NCI-H2081 treated with DMSO at 0.1 percent for 48 hours (cell line): Measurements from ENCODE around the gene MOSPD3.

Experiments used
- DNase-seq: peaks from one replicate; lab custom pipeline; 2025; lab: John Stamatoyannopoulos, UW

The MOSPD3 gene

DNA sequence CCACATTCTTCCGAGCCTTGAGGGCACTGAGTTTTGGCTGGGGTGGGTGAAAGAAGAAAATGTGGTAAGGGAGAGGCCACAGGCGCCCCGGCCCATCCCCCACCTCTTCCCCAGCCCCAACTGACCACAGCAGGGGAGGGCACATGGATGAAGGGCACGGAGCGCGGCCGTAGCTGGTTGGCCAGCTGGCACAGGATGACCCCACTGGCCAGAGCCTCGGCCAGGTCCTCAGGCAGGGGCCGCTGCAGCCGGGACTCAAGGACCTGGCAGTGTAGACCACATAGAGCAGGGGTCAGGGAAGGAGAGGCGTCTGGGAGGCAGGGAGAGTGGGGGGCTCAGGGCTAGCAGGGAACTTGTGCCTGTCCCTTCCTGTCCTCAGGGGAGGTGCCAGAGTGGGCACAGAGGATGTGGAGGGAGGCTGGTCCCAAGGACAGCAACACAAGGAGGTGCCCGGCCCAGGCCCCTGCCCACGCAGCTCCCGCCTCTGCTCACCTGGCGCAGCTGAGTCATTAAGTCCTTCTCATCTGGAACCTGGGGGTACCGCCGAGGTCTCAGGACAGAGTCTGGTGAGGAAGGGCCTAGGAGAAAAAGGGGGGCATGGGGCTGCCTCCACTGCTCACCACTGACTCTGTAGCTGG is 36.5 kb upstream of the MOSPD3 start:
- DNase-seq: no peak

DNA sequence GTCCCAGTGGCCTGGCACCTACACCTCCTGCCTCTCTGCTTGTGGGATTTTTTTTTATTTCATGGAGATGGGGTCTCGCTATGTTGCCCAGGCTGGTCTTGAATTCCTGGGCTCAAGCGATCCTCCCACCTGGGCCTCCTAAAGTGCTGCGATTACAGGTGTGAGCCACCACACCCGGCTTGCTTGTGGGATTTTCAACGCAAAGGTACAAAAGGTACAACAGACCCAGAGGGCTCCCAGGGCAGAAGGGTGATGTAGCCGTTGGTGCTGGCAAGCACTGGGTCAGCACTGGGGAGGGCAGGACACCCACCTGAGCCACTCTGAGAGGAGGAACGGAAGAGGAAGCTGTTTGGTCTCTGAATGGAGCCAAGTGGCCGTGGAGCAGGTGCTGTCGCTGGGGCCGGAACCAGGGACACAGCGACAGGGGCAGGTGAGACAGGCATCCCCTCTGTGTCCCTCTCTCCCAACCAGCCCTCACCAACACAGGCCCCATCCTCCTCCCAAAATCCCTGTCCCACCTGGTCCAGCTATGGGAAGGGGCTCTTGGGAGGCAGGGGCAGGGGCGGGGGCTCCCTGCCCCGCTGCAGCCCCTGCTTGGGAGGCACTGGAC is 35.9 kb upstream of the MOSPD3 start:
- DNase-seq: no peak

DNA sequence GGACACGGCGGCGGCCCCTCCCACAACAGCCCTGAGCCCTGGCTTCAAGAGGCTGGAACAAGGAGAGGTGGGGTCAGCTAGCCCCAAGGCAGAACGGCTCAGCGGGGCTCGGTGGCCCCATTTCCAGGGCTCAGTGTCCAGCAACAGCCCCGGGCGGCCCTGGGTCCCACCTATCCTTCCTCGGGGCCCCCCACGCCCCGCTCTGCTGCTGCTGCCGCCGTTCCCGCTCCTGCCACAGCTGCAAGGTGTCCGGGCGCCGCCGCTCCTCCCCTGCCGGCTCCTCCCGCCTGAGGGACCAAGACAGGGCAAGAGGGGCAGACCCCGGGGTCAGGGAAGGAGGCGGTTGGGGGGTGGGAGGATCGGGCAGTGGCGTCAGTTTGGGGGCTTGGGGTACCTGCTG is 35.2 kb upstream of the MOSPD3 start:
- no peak for DNase-seq

DNA sequence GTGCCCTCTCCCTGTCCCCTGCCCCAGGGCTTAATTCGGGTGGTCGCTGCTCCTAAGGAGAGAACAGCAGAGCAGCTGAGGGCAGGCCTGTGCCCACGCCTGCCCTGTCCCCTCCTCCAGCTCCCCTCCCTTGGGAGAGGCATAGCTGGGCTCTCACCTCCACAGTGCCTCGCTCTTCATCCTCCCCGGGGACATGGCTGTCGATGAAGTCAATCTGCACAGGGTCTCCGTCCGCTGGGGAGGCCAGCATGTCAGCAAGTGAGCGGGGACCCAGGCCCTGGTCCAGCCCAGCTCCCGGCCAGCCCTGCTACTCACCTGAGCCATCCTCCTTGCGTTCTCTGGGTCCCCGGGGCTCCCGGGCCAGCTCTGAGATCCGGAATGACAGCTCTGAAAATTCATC is 34.8 kb upstream of the MOSPD3 start:
- DNase-seq: no peak

DNA sequence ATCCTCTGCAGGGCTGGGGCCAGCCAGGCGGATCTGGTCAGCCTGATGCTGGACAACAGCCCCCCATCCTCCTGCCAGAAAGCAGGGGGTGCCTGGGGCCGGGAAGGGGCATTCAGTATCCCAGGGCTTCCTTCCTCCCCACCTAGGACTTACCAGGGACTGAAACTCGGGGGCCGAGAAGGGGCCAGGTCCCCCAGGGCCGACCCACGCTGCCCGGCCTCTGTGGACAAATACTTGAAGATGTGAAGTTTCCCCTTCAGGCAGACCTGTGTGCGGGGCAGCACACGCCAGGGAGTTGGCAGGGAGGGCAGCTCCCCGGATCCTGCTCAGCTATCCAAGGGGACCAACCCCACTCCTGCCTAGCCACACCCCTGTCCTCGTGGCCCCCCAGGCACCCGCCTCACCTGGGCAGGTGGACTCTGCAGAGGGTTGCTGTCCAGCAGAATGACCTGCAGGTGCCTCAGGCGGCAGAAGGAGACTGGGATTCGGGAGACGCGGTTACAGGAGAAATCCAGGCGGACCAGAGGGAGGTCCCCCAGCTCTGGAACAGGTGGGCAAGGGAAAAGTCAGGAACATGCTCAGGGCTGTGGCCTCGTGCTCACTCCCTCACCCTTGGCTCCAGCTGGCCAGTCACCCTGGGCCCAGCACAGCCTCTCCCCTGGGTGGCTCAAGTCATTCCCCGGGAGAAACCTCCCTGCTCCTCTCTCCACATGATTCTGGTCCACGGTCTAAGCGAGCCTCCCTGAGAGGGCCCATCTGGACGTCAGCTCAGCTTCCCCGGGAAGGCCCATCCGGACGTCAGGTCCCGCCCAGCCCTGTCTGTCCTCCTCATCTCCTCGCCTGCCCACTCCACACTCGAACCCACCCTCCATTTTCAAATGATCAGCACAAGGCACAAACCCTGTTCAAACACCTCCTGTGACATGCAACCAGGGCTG is 33.8 kb upstream of the MOSPD3 start:
- no peak for DNase-seq

DNA sequence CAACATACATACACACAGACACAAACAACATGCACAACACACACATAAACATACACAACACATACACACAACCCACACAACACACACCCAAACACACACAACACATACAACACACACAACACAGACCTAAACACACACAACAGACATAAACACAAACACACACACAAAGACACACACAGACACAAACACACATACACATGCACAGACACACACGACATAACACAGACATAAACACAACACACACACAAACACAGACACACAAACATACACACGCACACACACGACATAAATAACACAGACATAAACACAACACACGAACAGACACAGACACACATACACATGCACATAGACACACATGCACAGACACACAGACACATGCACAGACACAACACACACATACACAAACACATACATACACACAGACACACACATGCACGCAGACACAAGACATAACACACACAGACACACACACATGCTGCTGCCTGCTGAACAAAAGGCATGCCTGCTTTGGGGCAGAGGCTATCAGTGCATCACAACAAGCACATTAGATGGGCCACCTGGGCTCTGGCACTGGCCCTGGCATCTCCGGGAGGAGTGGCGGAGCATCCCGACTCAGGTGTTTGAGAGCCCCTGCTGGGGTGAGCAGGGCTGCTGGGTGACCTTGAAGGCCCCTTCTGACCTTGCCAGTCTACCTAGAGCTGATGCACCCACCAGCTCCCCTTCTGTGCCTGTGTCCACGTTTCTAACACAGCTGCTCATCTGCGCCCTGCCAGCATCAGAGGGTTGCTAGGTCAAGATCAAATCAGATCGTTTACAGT is 31.7 kb upstream of the MOSPD3 start:
- no peak for DNase-seq

DNA sequence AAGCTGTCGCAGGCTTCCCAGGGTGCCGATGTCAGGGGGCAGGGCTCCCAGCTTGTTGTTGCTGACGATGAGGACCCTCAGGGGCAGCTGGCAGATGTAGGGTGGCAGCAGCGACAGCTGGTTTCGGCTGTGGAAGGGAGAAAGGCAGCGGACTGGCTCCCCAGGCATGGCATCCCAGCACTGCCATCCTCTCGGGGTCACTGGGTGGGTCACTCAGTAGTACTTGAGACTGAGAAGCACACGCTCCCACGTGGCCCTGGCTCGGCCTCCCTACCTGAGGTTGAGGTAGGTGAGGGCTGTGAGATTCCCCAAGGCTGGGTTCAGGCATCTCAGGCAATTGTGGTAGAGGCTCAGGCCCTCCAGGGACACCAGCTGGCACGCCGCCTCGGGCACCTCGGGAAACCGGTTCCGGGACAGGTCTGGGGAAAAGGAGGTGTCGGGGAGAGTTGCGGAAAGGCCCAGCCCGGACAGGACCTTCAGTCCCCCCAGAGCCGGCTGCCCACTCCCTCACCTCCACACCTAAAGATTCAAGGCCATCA is 30.2 kb upstream of the MOSPD3 start:
- DNase-seq: no peak

DNA sequence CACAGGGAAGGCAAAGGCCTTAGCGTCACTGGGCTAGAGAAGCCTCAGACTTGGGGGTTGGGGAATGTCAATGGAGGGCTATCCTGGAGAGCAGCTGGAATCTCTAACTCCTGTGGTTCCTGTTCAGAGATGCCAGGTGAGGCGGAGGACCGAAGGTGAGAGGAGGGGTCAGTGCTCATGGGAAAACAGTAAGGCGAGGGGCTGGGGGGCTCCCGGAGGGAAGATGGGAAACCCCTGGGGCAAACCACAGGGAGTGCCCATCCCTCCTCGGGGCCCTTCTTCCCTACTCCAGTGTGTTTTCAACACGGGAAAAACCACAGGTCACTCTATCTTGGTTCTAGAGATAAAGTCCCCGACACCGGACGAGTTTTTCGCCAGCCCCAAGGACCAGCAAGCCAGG is 29.7 kb upstream of the MOSPD3 start:
- DNase-seq: no peak

DNA sequence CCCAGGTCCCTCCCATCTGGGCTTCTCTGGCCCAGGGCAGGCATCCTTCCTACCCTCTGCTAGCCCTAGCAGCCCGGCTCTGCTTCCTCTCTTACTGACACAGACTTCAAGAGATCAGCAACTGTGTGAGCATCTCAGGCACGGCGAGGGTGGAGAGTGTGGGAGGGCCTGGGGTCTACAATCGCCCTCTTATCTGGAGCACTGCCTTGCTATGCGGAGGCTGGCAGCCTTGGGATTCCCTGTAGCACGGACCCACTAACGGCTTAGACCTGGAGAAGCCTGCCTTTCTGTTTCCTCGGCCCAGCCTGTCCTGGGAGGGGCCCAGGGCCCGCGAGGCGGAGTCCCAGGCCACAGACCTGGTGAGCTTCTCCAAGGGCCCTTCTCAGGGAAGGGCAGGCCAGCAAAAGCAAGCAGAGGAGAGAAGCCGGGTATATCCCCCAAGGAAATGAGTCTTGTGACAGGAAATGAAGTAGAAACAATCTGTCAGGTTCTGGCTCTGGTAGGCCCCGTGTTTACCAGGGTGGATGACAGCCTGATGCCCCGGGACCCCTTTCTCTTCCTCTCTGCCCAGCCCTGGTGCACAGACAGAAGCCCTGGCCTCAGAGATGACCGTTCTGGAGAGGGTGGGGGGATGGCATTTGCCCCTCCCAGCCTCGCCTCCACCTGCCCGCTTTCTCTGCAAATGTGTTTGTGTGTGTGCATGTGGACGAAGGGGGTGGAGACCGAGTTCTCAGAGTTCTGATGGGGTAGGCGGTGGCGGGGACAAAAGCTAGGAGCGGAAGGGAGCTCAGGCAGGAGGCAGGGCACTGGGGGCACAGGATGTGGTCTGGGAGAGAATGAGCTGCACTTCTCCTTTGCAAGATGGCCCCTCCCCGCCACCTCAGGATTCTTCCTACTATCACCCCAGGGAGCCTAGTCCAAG is 28.9 kb upstream of the MOSPD3 start:
- DNase-seq: no peak

DNA sequence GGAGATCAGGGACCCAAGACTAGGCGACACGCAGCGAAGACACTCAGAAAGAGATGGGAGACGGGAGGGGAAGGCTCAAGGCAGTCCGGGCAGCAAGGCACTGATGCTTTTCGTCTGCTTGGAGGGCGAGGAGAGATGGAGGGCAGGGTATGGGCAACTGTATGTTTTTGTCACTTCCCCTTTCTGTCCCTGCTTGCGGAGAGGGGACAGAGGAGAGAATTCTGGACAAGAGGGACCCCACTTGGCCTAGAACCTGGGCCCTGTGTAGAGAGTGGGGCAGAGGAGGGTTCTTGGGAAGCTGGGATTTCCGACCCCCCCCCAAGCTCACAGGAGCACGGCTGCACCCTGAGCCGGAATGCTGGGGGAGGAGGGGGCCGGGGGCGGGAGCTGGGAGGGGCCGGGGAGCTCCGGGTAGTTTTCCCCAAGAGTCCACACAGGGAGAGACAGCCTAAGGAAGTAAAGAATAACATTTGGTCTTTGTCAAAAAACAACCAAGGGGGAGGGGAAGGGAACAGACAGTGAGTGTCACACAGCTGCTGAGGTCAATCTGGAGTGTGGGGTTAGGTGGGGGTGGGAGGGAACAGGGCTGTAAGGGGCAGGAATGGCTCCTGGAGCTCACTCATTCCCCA is 28.2 kb upstream of the MOSPD3 start:
- DNase-seq: no peak

DNA sequence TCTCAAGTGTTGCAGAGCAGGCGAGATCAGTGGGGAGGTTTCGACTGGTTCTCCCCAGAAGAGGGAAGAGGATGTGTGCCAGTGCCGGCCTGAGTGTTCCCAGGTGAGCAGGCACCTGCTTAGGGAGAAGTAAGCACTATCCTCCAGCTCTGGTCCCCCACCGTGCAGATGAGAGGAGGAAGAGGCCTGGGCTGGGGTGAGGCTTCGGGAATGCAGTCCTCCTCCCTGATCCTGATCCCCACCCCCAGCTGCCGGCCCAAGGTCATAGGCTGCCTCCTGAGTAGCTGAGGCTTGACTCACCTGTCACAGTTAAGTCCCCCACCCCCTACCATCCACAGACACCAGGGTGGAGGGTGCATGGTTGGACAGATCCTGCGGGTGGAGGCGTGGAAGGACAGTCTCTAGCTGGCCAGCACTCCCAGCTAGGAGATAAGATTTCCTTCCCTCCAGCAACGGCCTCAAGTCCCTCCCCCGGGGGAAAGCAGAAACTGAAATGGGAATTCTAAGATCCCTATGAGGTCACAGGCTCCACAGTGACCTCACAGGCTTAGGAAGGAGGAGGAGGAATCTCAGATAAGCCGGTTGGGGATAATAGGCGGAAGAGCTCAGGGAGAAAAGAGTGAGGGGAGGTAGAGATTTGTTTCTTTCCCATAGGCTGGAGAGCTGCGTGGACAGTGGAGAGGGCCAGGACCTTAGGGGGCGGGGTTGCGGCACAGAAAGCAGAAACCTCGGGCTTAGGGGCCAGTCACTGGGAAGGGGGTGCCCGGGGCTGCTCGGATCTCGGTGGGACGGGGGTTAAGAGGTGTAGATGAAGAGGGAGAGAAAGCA is 27.4 kb upstream of the MOSPD3 start:
- DNase-seq: no peak

DNA sequence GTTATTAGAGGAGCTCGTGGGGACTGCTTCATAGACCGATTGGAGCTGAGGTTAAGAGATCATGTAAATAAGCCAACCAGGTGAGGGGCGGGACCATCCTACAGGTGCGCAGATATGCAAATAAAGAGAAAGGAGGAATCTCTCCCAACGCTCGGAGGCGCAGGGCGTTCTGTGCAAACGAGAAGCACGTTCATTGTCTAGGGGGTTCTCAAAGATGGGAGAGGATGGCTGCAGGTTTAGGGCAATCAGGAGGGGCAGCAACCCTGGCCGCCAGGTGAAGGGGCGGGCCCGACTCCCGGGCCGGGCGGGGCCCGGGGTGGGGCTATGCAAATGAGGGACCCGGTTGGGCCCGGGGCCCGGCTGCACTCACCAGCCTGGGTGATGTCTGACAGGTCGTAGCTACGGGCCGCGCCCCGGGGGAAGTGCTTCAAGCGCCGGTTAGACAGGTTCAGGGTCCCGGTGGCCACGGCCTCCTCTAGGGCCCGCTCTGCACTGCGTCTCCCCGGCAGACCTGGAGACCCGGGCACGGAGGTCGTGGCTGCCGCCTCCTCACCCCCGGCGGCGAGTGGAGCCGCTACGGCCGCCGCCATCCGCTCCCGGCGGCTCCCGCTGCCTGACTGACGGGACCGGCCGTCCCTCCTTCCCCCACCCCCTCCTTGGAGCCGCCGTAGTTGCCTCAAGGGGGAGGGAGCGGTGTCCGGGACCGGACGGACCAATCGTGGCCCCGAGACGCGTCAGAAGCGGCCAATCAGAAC is 26.7 kb upstream of the MOSPD3 start, which contains the start of gene LRCH4:
TSS of gene LRCH4 (minus strand) at position 619 of the 755 bp plus-strand sequence. CDS start at position 590, 29 bp downstream.
- peak; percentile 44 for DNase-seq

DNA sequence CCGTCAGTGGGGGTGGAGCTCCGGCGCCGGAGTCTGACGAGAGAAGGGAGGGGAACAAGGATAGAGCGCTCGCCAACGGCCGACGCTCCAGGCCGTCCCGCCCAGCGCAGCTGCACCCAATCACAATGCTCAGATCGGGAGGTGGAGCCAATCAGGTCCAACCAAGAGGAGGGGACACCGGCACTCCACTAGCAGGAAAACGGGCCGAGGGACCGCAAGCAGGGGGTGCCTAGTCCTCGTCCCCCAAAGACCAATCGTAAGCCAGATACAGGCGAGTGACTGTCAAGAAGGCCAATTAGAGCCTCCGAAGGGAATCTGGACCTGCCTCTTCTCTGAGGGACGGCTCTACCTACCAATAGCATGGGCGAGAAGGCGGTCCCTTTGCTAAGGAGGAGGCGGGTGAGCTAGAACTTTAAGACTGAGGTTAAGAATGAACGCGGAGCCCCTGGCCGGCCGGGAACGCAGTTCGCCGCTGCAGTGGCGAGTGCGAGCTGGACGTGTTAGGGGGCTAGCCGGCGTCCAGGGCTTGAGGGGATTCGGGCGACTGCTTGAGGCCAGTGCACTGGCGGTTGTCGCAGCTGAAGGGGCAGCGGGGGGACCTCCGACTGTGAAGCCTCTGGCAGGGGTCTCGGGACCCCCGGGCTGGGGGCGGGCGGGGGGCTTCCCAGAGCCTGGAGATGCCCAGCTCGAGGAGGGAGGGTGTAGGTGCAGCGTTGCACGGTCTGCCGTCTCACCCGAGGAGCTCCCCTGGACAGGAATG is 25.9 kb upstream of the MOSPD3 start, which contains the start of gene FBXO24:
TSS of gene FBXO24 (plus strand) at position 63 of the 760 bp plus-strand sequence. CDS start at position 361, 298 bp downstream.
- peak; percentile 100 for DNase-seq

DNA sequence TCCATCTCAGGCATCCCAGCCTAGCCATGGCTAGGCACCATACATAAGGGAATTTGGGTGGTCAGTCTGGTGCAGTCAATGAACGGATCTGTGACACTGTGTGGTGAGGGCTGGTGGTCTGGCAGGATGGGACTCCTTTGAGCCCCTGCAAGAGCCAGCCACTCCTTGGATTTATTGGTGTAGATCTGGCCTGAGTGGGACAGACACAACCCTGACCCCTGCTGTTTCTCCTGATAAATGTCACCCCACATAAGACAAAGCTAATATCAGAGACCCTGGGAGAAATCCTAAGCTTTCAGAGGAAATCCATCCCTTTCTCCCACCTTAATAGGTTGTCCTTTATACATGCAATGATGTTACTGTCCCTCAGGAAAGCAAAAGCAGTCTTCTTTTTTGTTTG is 23.9 kb upstream of the MOSPD3 start:
- no peak for DNase-seq

DNA sequence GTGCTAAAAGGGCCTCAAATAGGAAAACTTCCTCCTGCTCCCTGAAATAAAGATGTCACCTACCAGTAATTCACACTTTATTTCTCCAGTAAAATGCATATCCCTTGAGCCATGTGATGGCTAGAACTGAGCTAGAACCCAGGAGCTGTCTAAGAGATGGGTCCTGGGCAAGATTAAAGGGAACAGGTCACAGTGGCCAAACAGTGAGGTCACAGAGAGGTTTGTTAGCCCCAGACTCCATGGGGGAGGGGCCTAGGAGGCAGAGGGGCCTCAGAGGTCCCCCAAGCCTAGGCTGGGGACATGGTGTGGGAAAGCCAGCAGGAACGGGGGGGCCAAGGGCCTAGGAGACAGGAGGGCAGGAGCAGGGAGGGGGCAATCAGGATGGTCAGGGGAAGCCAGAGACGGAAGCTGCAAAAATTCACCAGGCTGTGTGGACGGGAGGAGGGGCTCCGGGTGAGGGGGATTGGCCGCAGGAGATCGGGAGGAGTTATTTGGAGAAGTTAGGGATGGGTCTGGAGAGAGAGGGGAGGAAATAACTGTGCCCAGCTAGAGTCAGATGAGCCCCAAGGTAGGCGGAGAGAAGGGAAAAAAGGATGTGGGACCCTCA is 22.9 kb upstream of the MOSPD3 start:
- no peak for DNase-seq

DNA sequence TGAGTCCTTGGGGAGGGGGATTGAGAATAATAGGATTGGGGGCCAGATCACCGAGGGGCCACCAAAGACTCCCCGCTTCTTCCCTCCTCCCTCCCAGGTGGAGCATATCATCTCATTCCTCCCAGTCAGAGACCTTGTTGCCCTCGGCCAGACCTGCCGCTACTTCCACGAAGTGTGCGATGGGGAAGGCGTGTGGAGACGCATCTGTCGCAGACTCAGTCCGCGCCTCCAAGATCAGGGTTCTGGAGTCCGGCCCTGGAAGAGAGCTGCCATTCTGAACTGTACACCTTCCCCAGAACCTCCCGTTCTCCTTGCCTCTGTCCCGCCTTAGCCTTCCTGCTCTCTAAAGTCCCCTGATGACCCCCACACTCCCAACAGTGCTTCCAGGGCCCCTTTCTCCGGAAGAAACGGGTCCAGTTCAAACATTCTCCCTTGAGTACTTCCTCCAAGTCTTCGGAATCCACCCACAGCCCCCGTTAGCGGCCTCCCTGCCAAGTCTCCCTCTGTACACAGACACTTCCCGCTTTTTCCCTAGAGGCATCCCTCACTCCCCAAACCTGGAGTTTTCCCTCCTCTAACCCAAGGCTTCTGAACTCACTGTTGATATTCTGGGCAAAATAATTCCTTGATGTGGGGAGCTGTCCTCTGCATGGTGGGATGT is 22.1 kb upstream of the MOSPD3 start:
- DNase-seq: no peak

DNA sequence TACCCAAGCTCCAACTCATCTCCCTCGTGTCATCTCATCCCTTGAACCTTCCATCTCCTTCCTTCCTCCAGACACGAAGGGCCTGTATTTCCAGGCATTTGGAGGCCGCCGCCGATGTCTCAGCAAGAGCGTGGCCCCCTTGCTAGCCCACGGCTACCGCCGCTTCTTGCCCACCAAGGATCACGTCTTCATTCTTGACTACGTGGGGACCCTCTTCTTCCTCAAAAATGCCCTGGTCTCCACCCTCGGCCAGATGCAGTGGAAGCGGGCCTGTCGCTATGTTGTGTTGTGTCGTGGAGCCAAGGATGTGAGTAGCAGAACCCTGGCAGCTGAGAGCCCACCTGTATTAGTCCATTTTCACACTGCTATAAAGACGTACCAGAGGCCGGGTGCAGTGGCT is 20.7 kb upstream of the MOSPD3 start:
- no peak for DNase-seq
